OCI-LY7 (cell line): ENCODE data around the gene DUSP7. TPM values are rescaled to one million over a fixed set of nuclear protein-coding genes. Genes with fewer than 3 reads are reported as not detected.

ENCODE experiments used
- BruUV-seq: library from RNA; stranded (reverse); fragments of 400-500 nt; replicated peaks from 2 replicates; lab custom pipeline; 2021; lab: Mats Ljungman, UMichigan
- CTCF ChIA-PET: fragments of 300-600 bp; sonication (Branson Sonifier 250); formaldehyde crosslinking; loops from one replicate; lab custom pipeline; 2022; ENCODE audit warnings: antibody characterized with exemption; ENCODE audit not compliant: unreplicated experiment; lab: Charles Lee
- POLR2A ChIA-PET: fragments of 300-600 bp; sonication (Branson Sonifier 250); formaldehyde crosslinking; loops from one replicate; lab custom pipeline; 2022; ENCODE audit warnings: antibody characterized with exemption; lab: Charles Lee
- DNase-seq: peaks from one replicate; pipeline ENCODE4 v3.0.0-alpha.2; 2015; ENCODE audit warnings: low spot score
- H2AFZ ChIP-seq: fragments of 200-600 bp; sonication (generic), shearing (Covaris generic); 2 replicates; pipeline ENCODE4 v1.6.1; 2014; ENCODE audit warnings: mild to moderate bottlenecking, antibody characterized with exemption, low read length, moderate library complexity
- H3K27ac ChIP-seq: fragments of 200-600 bp; sonication (generic); 2 replicates; pipeline ENCODE4 v1.5.1; 2014; ENCODE audit warnings: mixed run types, low read depth, mild to moderate bottlenecking, moderate library complexity, low read length, inconsistent platforms; ENCODE audit not compliant: poor library complexity, severe bottlenecking
- H3K36me3 ChIP-seq: fragments of 200-600 bp; sonication (generic); 2 replicates; pipeline ENCODE4 v1.6.1; 2014; ENCODE audit warnings: mild to moderate bottlenecking, antibody characterized with exemption, low read length, moderate library complexity, mixed read lengths; ENCODE audit not compliant: insufficient read depth
- H3K4me1 ChIP-seq: fragments of 200-600 bp; sonication (generic); 2 replicates; pipeline ENCODE4 v1.5.1; 2014; ENCODE audit warnings: mild to moderate bottlenecking, low read length; ENCODE audit not compliant: insufficient read depth, poor library complexity, severe bottlenecking
- H3K4me2 ChIP-seq: fragments of 200-600 bp; sonication (generic); 2 replicates; pipeline ENCODE4 v1.6.1; 2014; ENCODE audit warnings: mild to moderate bottlenecking, low read length
- H3K4me3 ChIP-seq: fragments of 200-600 bp; sonication (generic); 2 replicates; pipeline ENCODE4 v1.5.1; 2014; ENCODE audit warnings: mild to moderate bottlenecking, low read depth, low read length; ENCODE audit not compliant: poor library complexity, severe bottlenecking
- H3K79me2 ChIP-seq: fragments of 200-600 bp; sonication (generic); 2 replicates; pipeline ENCODE4 v1.6.1; 2016; ENCODE audit warnings: low read depth, mild to moderate bottlenecking, low read length, moderate library complexity, mixed read lengths; ENCODE audit not compliant: insufficient read depth
- H3K9me2 ChIP-seq: fragments of 200-600 bp; sonication (generic); 2 replicates; pipeline ENCODE4 v1.6.1; 2016; ENCODE audit warnings: mild to moderate bottlenecking, low read length, mixed read lengths; ENCODE audit not compliant: insufficient read depth
- H3K9me3 ChIP-seq: fragments of 200-600 bp; sonication (generic); 2 replicates; pipeline ENCODE4 v1.6.1; 2014; ENCODE audit warnings: mild to moderate bottlenecking, mixed run types, low read length, mixed read lengths
- H4K20me1 ChIP-seq: fragments of 200-600 bp; sonication (generic); 2 replicates; pipeline ENCODE4 v1.6.1; 2014; ENCODE audit warnings: mild to moderate bottlenecking, antibody characterized with exemption, low read length, moderate library complexity, mixed read lengths; ENCODE audit not compliant: insufficient read depth
- EZH2phosphoT487 ChIP-seq: fragments of 200-600 bp; sonication (generic); IDR thresholded peaks from 2 replicates; pipeline ENCODE4 v1.6.1; 2018; ENCODE audit warnings: low read depth, borderline replicate concordance, mild to moderate bottlenecking, mixed run types, antibody characterized with exemption, low read length, moderate library complexity, mixed read lengths
- intact Hi-C: fragments of 100-400 bp; cut with micrococcal nuclease; formaldehyde crosslinking; loops from one replicate; pipeline ENCODE4 v1.10.0; 2022; ENCODE audit not compliant: unreplicated experiment
- total RNA-seq, 2 experiments: library from RNA; depleted of rRNA in 1 of 2; stranded (reverse); fragments of >200 nt in 1 of 2; shearing (Covaris generic) in 1 of 2; gene quantifications; 2 replicates each; pipeline ENCODE4 v1.2.3, GENCODE V29; 2014 to 2022
- TF ChIP-seq, protein P1 (sequence below): fragments of 200-600 bp; sonication (generic); conservative IDR thresholded peaks from 2 replicates; pipeline ENCODE4 v1.5.1; 2014; ENCODE audit warnings: mild to moderate bottlenecking, antibody characterized with exemption, low read length, moderate library complexity, mixed read lengths

Gene DUSP7
- total RNA-seq, 2 experiments from 2014 or later: 11.4 to 14.4 TPM

DNA sequence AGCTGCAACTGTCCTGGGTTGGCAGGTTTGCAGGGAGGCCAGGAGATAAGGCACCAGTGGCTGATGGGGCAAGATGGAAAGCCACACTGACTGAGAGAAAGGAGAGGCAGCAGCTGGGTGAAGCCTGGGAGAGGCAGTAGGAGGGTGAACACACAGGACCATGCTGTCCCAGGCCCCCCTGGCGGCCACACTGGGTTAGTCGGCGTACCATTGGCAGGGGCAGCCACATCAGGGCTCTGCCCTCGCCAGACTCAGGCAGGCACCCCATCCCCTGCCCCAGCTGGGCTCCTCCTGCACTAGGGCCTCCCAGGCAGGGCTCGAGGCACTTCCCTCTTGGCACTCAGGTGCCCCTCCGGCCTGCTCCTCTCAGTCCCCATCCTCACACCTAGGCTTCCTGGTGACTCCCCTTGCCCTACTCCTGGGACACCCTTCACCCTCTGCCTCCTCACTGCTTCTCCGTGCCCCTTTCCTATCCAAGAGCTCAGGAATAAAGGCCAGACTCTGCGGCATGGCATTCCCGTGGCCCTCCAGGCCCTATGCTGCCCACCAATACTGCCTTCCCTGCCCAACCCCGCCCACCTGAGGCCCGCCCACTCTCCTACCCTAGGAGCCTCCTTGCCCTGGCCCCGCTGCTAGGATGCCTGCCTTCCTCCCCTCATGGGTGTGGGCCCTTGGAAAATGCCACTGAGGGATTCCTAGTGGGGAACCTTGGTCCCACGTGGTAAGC, 28.7 kb upstream of the DUSP7 start:
- DNase-seq: peak; percentile 7
- Histone ChIP-seq H4K20me1 (no peaks in the 10 kb centered on the region), H2AFZ (no peak overlapping the region), H3K36me3 (peaks cover 7% of the 10 kb centered on the region; the same call in 1 of the 2 replicates), H3K79me2 (no peaks in the 10 kb centered on the region), H3K9me2 (no peaks in the 10 kb centered on the region), H3K9me3 (no peaks in the 10 kb centered on the region), H3K4me2 (no peak overlapping the region), H3K4me1 (peaks cover 7% of the 10 kb centered on the region), H3K27ac (no peak overlapping the region), H3K4me3 (no peak overlapping the region)
- CTCF ChIA-PET: no interaction called here
- POLR2A ChIA-PET: no interaction called here
- no TSS peak for BruUV-seq
- intact Hi-C loops: no loop called here
- TF ChIP-seq, protein P1, sequence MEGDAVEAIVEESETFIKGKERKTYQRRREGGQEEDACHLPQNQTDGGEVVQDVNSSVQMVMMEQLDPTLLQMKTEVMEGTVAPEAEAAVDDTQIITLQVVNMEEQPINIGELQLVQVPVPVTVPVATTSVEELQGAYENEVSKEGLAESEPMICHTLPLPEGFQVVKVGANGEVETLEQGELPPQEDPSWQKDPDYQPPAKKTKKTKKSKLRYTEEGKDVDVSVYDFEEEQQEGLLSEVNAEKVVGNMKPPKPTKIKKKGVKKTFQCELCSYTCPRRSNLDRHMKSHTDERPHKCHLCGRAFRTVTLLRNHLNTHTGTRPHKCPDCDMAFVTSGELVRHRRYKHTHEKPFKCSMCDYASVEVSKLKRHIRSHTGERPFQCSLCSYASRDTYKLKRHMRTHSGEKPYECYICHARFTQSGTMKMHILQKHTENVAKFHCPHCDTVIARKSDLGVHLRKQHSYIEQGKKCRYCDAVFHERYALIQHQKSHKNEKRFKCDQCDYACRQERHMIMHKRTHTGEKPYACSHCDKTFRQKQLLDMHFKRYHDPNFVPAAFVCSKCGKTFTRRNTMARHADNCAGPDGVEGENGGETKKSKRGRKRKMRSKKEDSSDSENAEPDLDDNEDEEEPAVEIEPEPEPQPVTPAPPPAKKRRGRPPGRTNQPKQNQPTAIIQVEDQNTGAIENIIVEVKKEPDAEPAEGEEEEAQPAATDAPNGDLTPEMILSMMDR: no peak
- TF ChIP-seq EZH2phosphoT487: no peak

- Histone ChIP-seq H3K9me3 (no peaks in the 10 kb centered on the region), H3K27ac (no peak overlapping the region), H3K4me3 (no peak overlapping the region), H4K20me1 (no peaks in the 10 kb centered on the region), H3K4me1 (peaks cover 7% of the 10 kb centered on the region), H2AFZ (no peak overlapping the region), H3K36me3 (peaks cover 7% of the 10 kb centered on the region; the same call in 1 of the 2 replicates), H3K79me2 (no peaks in the 10 kb centered on the region), H3K4me2 (no peak overlapping the region), H3K9me2 (no peaks in the 10 kb centered on the region)
- no TSS peak for BruUV-seq
- TF ChIP-seq, protein P1: no peak
- TF ChIP-seq EZH2phosphoT487: no peak
- ChIA-PET CTCF (interaction anchor here (0.5 kb wide), 1 partner anchor 80 kb away, joined by 3 read pairs; no protein-coding TSS in a partner anchor), POLR2A (no interaction called here)
- intact Hi-C loops: no loop called here
- no peak for DNase-seq
Measured at GRCh38 chr3:52084216-52084945, 28.0 kb upstream of the DUSP7 start.
